Renal cortex interstitium (tissue), 11 donors: ENCODE data around the gene RPLP1. TPM values are rescaled to one million over a fixed set of nuclear protein-coding genes. Genes with fewer than 3 reads are reported as not detected.

ENCODE experiments used
- DNase-seq, 11 donors: peaks; one replicate each; pipeline ENCODE4 v3.0.0-alpha.2; 2013; ENCODE audit warnings: low read depth in 9 of 11, low spot score in 4 of 11; ENCODE audit errors: extremely low read depth in 1 of 11
- polyA plus RNA-seq, 3 donors: library from polyadenylated mRNA; unstranded; fragments of 120-200 nt; gene quantifications; one replicate each; pipeline ENCODE4 v1.2.1, GENCODE V29; 2013; ENCODE audit not compliant: insufficient read length in 3 of 3

RPLP1 gene
- polyA plus RNA-seq, 3 donors, result 1,224 to 1,896 (median 1,665) TPM

GRCh38 chr15:69457304-69458280, 5.0 kb downstream of the RPLP1 start:
- DNase-seq, result no peak

GRCh38 chr15:69459066-69459465, 6.4 kb downstream of the RPLP1 start:
- no peak for DNase-seq

GRCh38 chr15:69460481-69460880, 7.9 kb downstream of the RPLP1 start:
- DNase-seq, result no peak

GRCh38 chr15:69462030-69462492, 9.4 kb downstream of the RPLP1 start:
- no peak for DNase-seq

GRCh38 chr15:69462493-69463181, 10.0 kb downstream of the RPLP1 start:
- peak in 10 of 11 donors; percentile 96 to 98 (median 98) for DNase-seq

- no peak for DNase-seq
Measured at GRCh38 chr15:69463182-69463756, 10.7 kb downstream of the RPLP1 start.

GRCh38 chr15:69465253-69465652, 12.6 kb downstream of the RPLP1 start:
- no peak for DNase-seq

GRCh38 chr15:69466733-69467132, 14.1 kb downstream of the RPLP1 start:
- DNase-seq, result no peak

GRCh38 chr15:69467636-69468035, 15.0 kb downstream of the RPLP1 start:
- DNase-seq, result no peak

GRCh38 chr15:69468241-69469121, 15.9 kb downstream of the RPLP1 start:
- no peak for DNase-seq

GRCh38 chr15:69469467-69470201, 17.0 kb downstream of the RPLP1 start:
- no peak for DNase-seq

- no peak for DNase-seq
Measured at GRCh38 chr15:69472046-69472445, 19.4 kb downstream of the RPLP1 start.

- no peak for DNase-seq
Measured at GRCh38 chr15:69472562-69472961, 19.9 kb downstream of the RPLP1 start.

- DNase-seq, result no peak
Measured at GRCh38 chr15:69474291-69474690, 21.7 kb downstream of the RPLP1 start.

GRCh38 chr15:69474846-69475455, 22.3 kb downstream of the RPLP1 start:
- no peak for DNase-seq

- DNase-seq, result peak in 1 of 11 donors; percentile 66
Measured at GRCh38 chr15:69475769-69476358, 23.2 kb downstream of the RPLP1 start.

GRCh38 chr15:69476704-69477473, 24.3 kb downstream of the RPLP1 start:
- no peak for DNase-seq
